ENCODE measurements around the gene CD160.

The CD160 gene

GRCh38 chr1:145702052-145702451, 17.2 kb upstream of the CD160 start:
- TF ChIP-seq MAX (IDR thresholded peaks at IDR 0.05; ENCODE audit: low read depth, low read length) (no peak), MYC (IDR thresholded peaks at IDR 0.05; ENCODE audit: low read depth, low read length) (no peak)
- H3K4me3 ChIP-seq (ENCODE audit: low read depth, low read length): no peak overlapping the region
- no peak for DNase-seq (ENCODE audit: low read depth)

GRCh38 chr1:145702826-145703225, 16.5 kb upstream of the CD160 start:
- H3K4me3 ChIP-seq (ENCODE audit: low read depth, low read length): no peak overlapping the region
- TF ChIP-seq MYC (IDR thresholded peaks at IDR 0.05; ENCODE audit: low read depth, low read length) (no peak), POLR2A (IDR thresholded peaks at IDR 0.05; ENCODE audit: extremely low read depth, insufficient read length) (no peak), MAX (IDR thresholded peaks at IDR 0.05; ENCODE audit: low read depth, low read length) (no peak)
- TF ChIP-seq, protein P1, sequence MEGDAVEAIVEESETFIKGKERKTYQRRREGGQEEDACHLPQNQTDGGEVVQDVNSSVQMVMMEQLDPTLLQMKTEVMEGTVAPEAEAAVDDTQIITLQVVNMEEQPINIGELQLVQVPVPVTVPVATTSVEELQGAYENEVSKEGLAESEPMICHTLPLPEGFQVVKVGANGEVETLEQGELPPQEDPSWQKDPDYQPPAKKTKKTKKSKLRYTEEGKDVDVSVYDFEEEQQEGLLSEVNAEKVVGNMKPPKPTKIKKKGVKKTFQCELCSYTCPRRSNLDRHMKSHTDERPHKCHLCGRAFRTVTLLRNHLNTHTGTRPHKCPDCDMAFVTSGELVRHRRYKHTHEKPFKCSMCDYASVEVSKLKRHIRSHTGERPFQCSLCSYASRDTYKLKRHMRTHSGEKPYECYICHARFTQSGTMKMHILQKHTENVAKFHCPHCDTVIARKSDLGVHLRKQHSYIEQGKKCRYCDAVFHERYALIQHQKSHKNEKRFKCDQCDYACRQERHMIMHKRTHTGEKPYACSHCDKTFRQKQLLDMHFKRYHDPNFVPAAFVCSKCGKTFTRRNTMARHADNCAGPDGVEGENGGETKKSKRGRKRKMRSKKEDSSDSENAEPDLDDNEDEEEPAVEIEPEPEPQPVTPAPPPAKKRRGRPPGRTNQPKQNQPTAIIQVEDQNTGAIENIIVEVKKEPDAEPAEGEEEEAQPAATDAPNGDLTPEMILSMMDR (IDR thresholded peaks at IDR 0.05; ENCODE audit: low read depth, low read length): no peak
- no peak for DNase-seq (ENCODE audit: low read depth)

- H3K4me3 ChIP-seq (ENCODE audit: low read depth, low read length): no peak overlapping the region
- DNase-seq (ENCODE audit: low read depth): no peak
- TF ChIP-seq, protein P1 (IDR thresholded peaks at IDR 0.05; ENCODE audit: low read depth, low read length): no peak
- TF ChIP-seq MYC (IDR thresholded peaks at IDR 0.05; ENCODE audit: low read depth, low read length) (no peak), MAX (IDR thresholded peaks at IDR 0.05; ENCODE audit: low read depth, low read length) (no peak), POLR2A (IDR thresholded peaks at IDR 0.05; ENCODE audit: extremely low read depth, insufficient read length) (no peak)
Measured at GRCh38 chr1:145705622-145706021, 13.7 kb upstream of the CD160 start.

GRCh38 chr1:145706086-145706664, 13.1 kb upstream of the CD160 start:
- TF ChIP-seq, protein P1 (IDR thresholded peaks at IDR 0.05; ENCODE audit: low read depth, low read length): no peak
- TF ChIP-seq POLR2A (IDR thresholded peaks at IDR 0.05; ENCODE audit: extremely low read depth, insufficient read length): no peak
- TF ChIP-seq MAX (IDR thresholded peaks at IDR 0.05; ENCODE audit: low read depth, low read length): no peak
- no peak for TF ChIP-seq MYC (IDR thresholded peaks at IDR 0.05; ENCODE audit: low read depth, low read length)
- DNase-seq (ENCODE audit: low read depth): no peak
- H3K4me3 ChIP-seq (ENCODE audit: low read depth, low read length): no peak overlapping the region

- DNase-seq (ENCODE audit: low read depth): no peak
- no peak within 1 kb of the TSS for H3K4me3 ChIP-seq (ENCODE audit: low read depth, low read length)
- no peak for TF ChIP-seq MAX (IDR thresholded peaks at IDR 0.05; ENCODE audit: low read depth, low read length)
- TF ChIP-seq, protein P1 (IDR thresholded peaks at IDR 0.05; ENCODE audit: low read depth, low read length): no peak
- TF ChIP-seq MYC (IDR thresholded peaks at IDR 0.05; ENCODE audit: low read depth, low read length): no peak
- TF ChIP-seq POLR2A (IDR thresholded peaks at IDR 0.05; ENCODE audit: extremely low read depth, insufficient read length): no peak
Measured at GRCh38 chr1:145707183-145707867, 12.0 kb upstream of the CD160 start, which contains the start of gene PDZK1. PDZK1 (minus strand) TSS chr1:145707368; CDS start chr1:145688021, 19,347 bp downstream.

- no peak overlapping the region for H3K4me3 ChIP-seq (ENCODE audit: low read depth, low read length)
- TF ChIP-seq POLR2A (IDR thresholded peaks at IDR 0.05; ENCODE audit: extremely low read depth, insufficient read length): no peak
- TF ChIP-seq, protein P1 (IDR thresholded peaks at IDR 0.05; ENCODE audit: low read depth, low read length): no peak
- no peak for TF ChIP-seq MAX (IDR thresholded peaks at IDR 0.05; ENCODE audit: low read depth, low read length)
- no peak for TF ChIP-seq MYC (IDR thresholded peaks at IDR 0.05; ENCODE audit: low read depth, low read length)
- no peak for DNase-seq (ENCODE audit: low read depth)
Measured at GRCh38 chr1:145708063-145708462, 11.2 kb upstream of the CD160 start.
